KOPT-K1 (cell line): ENCODE data around the gene GAREM2.

Experiments
- H3K27ac ChIP-seq: fragments of 200-600 bp; sonication (generic); 2 replicates; pipeline ENCODE4 v1.5.1; 2016; ENCODE audit warnings: antibody characterized with exemption, mild to moderate bottlenecking, low read depth, low read length; ENCODE audit not compliant: poor library complexity, severe bottlenecking
- H3K36me3 ChIP-seq: fragments of 200-600 bp; sonication (generic); 2 replicates; pipeline ENCODE4 v1.5.1; 2017; ENCODE audit warnings: antibody characterized with exemption, mild to moderate bottlenecking, low read length, moderate library complexity; ENCODE audit not compliant: insufficient read depth
- H3K9me3 ChIP-seq: fragments of 200-600 bp; sonication (generic); 2 replicates; pipeline ENCODE4 v1.5.1; 2017; ENCODE audit warnings: antibody characterized with exemption, low read length, mild to moderate bottlenecking; ENCODE audit not compliant: insufficient read depth, poor library complexity, severe bottlenecking

Gene GAREM2

DNA sequence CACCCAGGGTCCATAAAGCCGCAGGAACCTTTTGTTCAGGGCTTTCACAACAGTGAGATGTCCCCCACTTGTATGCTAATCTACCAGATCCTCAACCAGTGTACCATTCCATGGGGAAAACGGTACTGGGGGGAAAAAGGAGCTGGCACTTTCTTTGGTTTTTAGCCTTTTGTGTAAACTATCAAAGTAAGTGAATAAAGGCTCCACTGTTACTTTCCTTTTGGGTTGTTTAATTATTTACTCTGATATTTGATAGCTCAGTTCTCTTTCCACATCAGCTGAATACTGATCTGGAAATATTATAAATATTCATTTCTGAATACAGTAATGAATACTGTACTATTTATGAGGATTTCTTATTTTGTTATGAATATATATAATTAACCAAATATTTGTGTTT, 51.2 kb downstream of the GAREM2 start:
- Histone ChIP-seq H3K36me3 (peaks cover 93% of the 10 kb centered on the region), H3K9me3 (peaks cover 4% of the 10 kb centered on the region), H3K27ac (no peak overlapping the region)

DNA sequence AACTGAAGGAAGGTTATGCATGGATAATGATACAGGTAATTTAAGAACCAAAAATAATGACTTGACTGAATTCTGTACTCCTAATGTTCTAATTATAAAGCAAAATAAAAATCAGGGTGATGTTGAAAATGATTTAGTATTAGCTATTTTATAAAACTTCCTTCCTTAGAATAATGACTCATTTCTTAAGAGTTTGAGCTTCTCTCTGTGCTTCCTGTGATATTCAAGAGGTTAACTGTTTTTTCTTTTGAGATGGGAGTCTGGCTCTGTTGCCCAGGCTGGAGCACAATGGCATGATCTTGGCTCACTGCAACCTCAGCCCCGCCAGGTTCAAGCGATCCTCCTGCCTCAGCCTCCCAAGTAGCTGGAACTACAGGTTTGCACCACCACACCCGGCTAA, 56.7 kb downstream of the GAREM2 start:
- Histone ChIP-seq H3K36me3 (peaks cover 98% of the 10 kb centered on the region), H3K9me3 (peaks cover 4% of the 10 kb centered on the region), H3K27ac (no peak overlapping the region)

DNA sequence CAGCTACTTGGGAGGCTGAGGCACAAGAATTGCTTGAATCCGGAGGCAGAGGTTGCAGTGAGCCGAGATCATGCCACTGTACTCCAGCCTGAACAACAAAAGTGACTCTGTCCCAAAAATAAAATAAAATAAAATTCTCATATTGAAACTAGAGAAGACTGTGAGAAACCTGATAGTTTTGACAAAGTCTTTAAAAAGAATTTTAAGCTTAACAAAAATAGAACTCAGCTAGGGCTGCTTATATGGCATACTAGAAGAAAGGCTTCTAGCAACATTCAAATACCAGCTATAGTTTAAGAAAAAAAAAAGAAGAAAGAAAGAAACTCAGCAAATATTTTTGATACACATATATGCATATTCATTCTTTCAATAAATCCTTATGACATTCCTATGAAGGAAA, 57.9 kb downstream of the GAREM2 start:
- Histone ChIP-seq H3K9me3 (peaks cover 4% of the 10 kb centered on the region), H3K36me3 (peaks cover 100% of the 10 kb centered on the region), H3K27ac (no peak overlapping the region)

DNA sequence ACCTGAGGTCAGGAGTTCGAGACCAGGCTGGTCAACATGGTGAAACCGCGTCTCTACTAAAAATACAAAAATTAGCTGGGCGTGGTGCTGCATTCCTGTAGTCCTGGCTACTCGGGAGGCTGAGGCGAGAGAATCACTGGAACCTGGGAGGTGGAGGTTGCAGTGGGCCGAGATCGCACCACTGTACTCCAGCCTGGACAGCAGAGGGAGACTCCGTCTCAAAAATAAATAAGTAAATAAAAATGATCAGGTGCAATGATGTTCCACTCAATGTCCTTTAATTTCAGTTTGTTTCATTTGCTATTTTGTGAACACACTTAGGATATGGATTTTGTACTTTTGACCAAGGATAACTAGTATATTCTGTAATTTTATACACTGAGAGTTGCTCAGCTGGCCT, 62.2 kb downstream of the GAREM2 start:
- peaks cover 93% of the 10 kb centered on the region for H3K36me3 ChIP-seq
- no peak overlapping the region for H3K27ac ChIP-seq

DNA sequence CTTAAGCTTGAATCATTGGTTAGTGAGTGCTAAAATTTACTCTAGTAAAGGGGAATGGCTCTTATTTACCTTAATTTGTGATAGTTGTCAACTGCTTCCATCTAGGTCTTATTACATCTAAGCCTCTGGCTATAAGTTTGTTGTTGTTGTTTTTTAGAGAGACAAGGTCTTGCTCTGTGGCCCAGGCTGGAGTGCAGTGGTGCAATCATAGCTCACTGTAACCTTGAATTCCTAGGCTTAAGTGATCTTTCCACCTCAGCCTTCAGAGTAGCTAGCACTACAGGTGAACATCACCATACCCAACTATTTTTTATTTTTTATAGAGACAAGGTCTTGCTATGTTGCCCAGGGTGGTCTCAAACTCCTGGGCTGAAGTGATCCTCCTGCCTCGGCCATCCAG, 65.0 kb downstream of the GAREM2 start:
- no peak overlapping the region for H3K27ac ChIP-seq
- no peaks in the 10 kb centered on the region for H3K9me3 ChIP-seq
- H3K36me3 ChIP-seq = peaks cover 65% of the 10 kb centered on the region

More for the DNA sequence above, 62.2 kb downstream of the GAREM2 start:
- no peaks in the 10 kb centered on the region for H3K9me3 ChIP-seq

DNA sequence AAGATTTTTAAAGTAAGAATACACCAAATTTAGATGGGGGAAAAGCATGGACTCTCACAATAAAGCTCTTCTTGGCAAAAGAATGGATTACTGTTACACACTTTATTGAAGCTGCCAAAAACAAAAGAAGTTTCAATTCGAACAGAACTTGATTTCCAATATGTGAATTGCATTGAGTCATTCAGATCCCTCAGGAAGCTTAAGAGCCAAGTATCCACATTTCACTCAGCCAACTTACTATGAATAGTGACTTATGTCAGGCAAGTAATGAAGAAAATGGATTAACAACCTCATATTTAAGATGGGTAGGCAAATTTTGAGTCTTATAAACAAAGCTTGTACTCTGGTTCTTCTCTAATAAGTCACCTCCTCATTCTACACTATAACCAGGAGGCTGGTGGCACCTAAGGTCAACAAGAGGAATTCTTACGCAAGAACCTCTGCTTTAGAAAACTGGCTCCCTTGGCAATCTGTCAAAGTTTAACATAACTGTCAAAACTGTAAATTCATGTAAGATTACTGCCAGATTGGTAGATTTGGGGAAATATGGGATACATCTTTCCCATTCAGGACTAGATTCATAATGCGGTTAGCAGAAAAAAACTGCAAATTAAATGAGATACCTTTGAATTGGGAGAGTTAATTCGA, 65.5 kb downstream of the GAREM2 start:
- H3K27ac ChIP-seq = no peak overlapping the region
- H3K36me3 ChIP-seq = peaks cover 59% of the 10 kb centered on the region
- no peaks in the 10 kb centered on the region for H3K9me3 ChIP-seq
